ENCODE data around the gene BHLHE40.
"Not testable (repeated sequence)": the region's sequence is repeated elsewhere in the genome, so short reads cannot be mapped to it uniquely, and the experiment has no call there.

The BHLHE40 gene

DNA sequence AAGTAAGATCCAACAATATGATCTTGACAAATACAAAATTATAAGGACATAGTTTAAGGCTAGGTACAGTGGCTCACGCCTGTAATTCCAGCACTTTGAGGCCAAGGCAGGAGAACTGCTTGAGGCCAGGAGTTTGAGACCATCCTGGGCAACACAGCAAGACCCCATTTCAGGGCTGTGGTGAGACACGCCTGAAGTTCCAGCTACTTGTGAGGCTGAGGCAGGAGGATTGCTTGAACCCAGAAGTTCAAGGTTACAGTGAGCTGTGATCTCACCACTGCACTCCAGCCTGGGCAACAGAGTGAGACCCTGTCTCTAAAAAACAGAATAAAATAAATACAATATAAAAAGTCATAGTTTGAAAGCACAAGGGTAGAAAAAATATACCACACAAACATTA is 17.4 kb upstream of the BHLHE40 start:
- not testable (repeated sequence) for DNase-seq (ENCODE audit: low read depth in 2 of 2)

DNA sequence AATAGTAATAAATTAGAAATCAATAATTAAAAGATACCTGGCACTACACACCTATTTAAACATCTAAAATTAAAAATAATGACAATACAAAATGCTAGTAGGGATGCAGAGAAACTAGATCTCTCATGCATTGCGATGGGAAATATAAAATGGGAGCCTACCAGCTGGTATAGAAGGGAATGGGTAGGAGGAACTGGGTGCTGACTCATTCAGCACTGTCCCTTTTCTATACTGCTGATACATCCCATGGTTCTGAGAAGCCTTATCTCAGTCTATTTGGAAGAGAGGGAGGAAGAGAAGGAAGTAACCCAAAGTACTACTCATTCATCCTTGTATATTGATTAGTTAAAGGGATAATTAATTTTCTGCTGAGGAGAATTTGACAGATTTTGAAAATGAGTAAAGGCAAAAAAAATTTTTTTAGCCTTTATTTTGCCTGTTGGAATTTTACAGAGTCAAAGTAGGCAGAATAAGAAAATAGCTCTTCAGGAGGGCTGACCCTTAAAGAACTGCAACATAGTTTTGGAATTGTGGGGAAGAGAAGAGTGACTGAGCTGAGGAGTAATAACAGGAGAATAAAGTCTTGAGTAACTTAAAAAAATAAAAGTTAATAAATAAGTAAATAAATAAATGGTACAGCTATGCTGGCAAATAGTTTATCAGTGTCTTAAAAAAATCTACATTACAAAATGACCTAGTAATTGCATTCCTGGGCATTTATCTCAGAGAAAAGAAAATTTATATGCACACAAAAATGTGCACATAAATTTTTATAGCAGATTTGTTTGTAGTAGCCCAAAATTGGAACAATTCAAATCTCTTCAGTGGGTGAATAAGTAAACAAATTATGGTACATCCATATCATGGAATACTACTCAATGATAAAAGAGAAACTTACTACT is 15.3 kb upstream of the BHLHE40 start:
- no peak for DNase-seq (ENCODE audit: low read depth in 2 of 2)

DNA sequence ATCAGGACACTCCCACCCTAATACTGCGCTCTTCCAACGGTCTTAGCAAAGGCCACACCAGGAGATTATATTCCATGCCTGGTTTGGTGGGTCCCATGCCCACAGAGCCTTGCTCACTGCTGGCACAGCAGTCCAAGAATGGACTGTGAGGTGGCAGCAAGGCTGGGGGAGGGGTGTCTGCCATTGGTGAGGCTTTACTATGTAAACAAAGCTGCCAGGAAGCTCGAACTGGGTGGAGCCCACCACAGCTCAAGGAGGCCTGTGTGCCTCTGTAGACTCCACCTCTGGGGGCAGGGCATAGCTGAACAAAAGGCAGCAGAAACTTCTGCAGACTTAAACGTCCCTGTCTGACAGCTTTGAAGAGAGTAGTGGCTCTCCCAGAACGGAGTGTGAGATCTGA is 13.2 kb upstream of the BHLHE40 start:
- DNase-seq (ENCODE audit: low read depth in 2 of 2): not testable (repeated sequence)

DNA sequence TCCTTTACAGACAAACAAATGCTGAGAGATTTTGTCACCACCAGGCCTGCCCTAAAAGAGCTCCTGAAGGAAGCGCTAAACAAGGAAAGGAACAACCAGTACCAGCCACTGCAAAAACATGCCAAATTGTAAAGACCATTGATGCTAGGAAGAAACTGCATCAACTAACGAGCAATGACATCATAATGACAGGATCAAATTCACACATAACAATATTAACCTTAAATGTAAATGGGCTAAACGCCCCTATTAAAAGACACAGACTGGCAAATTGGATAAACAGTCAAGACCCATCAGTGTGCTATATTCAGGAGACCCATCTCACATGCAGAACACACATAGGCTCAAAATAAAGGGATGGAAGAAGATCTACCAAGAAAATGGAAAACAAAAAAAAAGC is 11.6 kb upstream of the BHLHE40 start:
- not testable (repeated sequence) for DNase-seq (ENCODE audit: low read depth in 2 of 2)

DNA sequence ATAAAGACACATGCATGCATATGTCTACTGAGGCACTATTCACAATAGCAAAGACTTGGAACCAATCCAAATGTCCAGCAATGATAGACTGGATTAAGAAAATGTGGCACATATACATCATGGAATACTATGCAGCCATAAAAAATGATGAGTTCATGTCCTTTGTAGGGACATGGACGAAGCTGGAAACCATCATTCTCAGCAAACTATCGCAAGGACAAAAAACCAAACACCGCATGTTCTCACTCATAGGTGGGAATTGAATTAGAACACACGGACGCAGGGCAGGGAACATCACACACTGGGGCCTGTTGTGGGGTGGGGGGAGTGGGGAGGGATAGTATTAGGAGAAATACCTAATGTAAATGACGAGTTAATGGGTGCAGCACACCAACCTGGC is 7.8 kb upstream of the BHLHE40 start:
- not testable (repeated sequence) for DNase-seq (ENCODE audit: low read depth in 2 of 2)

DNA sequence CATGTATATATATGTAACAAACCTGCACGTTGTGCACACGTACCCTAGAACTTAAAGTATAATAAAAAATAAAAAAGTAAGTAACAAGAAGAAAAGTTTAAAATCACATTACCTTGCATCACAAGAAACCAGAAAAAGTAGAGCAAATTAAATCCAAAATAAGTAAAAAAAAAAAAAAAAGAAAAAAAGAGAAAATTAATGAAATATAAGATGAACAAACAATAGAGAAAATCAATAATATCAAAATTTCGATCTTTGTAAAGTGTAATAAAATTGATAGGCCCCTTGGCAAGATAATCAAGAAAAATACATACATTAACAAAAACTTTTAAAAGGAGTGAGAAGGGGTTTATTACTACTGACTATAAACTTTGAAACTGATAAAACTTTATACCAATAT is 7.4 kb upstream of the BHLHE40 start:
- no peak for DNase-seq (ENCODE audit: low read depth in 2 of 2)

DNA sequence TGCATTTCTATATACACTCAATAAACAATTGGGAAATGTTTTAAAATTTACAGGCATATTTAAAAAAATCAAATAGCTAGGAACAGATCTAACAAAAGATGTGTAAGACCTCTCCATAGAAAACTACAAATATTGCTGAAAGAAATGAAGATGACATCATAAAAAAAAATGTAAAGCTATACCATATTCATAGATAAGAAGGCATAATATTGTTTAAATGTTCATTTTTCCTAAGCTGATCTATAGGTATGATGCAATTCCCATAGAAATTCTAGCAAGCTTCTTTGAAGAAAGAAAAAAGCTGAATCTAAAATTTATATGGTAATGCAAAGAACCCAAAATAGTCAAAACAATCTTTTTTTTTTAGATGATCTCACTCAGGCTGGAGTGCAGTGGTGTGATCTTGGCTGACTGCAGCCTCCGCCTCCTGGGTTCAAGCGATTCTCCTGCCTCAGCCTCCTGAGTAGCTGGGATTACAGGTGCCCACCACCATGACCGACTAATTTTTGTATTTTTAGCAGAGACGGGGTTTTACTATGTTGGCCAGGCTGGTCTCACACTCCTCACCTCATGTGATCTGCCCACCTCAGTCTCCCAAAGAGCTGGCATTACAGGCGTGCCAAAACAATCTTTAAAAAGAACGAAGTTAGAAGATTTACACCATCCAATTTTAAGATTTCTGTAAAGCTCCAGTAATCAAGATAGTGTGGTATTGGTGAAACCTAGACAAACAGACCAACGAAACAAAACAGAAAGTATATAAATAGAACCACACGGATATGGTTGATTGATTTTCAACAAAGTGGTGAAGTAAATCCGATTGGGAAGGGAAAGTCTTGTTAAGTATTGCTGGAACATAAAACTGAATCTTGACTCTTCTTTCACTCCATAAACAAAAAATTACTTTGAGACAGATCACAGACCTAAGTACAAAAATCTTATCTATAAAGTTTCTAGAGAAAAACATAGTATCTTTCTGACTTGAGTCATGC is 6.3 kb upstream of the BHLHE40 start:
- DNase-seq (ENCODE audit: low read depth in 2 of 2): no peak

DNA sequence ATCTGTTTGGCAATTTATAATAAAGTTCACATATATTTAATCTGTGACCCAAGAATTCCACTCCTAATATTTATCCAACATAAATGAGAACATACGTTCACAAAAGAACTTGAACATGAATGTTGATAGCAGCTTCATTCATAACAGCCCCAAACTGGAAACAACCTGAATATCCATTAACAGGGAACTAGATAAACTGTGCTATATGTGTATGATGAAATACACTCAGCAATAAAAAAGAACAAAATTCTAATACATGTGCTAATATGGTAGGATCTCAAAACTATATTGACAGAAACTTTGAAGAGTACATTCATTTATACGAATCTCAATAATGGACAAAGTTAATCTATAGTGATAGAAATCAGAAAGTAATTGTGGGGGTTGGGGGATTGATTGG is 5.1 kb upstream of the BHLHE40 start:
- no peak for DNase-seq (ENCODE audit: low read depth in 2 of 2)

DNA sequence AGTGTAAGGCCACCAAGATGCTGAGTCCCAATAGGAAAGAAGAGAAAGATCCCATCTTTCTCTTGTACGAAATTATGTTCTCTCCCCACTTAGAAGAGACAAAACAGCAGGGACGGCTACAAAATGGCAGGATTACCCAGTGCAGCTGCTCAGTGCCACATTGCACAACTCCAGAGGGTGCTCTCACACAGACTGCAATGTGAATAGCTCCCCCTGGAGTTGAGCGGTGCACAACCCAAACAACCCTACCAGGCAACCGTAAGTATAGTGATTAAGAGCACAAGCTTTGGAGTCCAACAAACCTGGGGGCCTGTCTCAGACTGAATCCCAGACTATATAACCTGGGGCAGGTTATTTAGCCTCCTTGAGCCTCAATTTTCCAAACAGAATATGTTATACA is 3.1 kb upstream of the BHLHE40 start:
- DNase-seq (ENCODE audit: low read depth in 2 of 2): peak in 1 of 2 donors; percentile 17

DNA sequence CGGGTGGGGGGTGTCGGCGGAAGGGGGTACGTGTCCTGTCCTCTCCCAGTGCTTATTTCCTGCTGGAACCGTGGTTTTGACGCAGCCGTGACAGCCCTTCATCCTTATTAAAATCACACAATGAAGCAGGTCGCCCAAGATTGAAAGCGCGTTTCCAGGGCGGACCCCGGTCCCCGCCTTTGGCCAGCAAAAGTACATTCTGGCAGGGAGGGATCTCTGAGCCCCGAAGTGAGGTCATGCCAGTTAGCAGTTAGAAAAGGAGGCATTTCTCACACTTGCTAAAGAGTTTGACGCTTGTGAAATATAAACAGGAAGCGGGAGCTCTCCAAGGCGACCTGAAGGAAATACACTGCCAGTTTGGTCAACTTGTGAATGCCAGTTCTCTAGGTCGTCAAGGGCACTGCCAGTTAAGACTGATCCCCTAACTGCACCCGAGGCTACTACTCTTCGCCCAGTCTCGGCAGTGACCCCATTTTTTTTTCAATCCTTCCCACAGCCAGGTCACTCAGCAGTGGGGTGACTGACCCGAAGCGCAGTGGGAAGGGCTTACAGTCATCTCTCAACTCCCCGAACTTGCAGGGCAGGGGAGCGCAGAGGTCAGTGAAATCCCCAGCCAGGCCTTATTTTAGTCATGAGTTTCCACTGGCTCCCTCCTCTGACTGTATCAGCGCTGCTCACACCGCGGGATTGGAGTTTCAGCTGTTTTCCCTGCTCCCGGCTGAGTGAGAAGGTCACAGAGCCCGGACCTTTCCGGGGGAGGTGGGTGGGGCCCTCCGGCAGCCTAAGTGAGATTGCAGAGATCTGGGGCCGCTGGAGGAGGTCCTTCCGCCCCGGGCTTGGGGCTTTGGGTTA is 2.0 kb upstream of the BHLHE40 start:
- peak in 1 of 2 donors; percentile 34 for DNase-seq (ENCODE audit: low read depth in 2 of 2)

DNA sequence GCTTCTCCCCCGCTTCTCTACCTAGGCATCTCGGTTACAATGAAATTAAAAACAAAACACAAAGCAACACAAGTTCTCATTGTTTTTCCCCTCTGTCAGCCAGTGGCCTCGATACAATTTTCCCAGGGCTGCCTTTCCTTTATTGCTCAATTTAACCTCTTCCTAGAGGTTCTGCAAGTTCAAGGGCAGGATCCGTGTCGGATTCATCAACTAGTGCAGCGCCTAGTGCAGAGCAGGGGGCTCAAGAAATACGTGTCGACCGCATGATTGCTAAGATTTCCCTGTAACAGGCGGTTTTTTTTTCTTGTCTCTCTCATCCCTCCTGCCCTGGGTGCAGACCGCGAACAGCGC is 1.4 kb upstream of the BHLHE40 start:
- DNase-seq (ENCODE audit: low read depth in 2 of 2): no peak

DNA sequence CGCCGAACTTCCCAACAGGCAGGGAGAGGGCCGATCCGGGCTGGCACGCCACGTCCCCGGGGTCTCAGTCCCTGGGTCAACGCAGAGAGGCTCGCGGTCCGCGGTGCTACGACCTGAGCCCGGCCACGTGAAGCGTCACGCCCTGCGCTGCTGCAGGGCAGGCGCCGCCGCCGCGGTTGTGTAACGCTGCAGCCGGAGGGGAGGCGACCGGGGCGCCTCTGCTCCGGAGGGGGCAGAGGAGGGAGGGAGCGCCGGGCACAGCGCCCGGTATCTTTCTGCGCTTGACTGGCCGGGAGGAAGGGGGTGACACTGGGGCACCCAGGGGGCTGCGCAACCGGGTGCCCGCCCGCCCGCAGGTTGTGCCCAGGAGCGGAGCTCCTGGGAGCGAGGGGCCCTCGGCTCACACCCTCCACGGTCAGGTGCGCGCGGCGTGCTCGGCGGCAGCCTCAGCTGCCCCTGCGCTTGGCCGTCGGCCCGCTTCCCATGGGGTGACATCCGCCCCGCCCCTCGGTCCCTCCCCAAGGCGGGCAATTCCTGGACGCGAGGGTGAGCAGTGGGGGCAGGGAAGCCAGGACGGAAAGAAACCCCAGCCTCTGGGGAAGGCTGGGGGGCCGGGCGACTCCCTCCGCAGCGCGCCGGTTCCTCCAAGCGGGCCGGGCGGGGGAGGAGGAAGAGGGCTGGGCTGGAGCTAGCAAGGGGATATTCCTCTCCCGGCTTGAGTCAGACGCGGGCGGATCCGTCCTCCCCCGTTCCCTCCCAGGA is 852 bp upstream of the BHLHE40 start:
- DNase-seq (ENCODE audit: low read depth in 2 of 2): peak in 1 of 2 donors; percentile 75

DNA sequence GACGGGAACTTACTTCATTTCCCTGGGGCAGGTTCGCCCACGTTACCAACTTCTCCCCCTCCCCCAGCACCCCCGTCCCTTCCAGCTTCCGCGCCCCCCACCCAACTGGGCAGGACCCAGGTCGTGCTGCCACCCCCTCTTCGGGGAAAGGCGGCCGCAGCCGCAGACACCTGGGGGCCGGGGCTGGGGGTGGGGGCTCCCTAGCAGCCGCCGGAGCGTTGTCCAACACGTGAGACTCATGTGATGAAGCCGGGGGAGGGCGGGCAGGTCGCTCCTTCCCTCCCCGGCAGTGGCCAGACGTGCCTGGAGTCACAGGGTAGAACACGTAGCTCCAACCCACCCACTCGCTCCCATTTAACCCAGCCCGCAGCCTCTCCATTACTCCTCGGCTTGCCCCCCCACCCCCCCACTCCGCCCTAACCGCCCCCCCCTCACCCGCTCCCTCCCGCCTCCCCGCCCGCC is 240 bp upstream of the BHLHE40 start:
- peak; percentile 75 to 81 for DNase-seq (ENCODE audit: low read depth in 2 of 2)

DNA sequence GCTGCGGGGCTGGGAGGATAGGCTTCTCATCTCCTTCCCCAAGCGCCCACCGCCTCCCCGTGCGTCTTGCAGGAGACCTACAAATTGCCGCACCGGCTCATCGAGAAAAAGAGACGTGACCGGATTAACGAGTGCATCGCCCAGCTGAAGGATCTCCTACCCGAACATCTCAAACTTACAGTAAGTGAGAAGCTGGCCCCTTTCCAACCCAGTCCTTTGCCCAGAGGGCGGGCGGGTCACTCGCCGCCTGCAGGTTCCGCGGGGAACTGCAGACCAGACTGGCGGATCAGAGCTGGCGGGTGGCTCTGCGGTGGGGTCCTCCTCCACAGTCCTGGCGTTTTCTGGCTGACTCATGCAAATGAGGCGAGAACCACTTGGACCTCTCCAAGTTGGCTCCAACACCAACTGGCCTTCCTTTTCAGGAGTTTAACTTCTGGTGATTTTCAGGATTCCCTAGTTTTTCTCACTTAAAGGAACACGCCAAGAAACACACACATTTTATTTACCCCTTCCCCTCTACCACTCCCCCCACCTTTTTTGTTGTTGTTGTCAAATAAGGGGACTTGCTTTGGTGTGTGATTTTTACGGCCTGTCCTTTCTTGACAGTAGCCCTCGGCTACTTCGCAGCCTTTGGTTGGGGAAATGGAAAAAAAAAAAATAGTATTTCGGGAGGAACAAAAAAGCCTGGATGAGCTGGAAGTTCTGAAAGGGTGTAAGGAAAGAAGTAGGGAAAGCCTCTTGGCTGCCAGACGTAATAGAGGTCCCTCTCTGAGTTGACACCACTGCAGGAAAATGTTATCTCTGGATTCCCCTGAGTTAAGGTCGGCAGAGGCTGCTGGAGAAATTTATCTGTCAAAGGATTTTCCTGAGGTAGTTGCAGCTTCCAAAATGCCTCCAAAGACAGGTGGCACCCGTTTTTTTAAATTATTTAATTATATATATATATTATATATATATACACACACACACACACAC is 1.3 kb downstream of the BHLHE40 start:
- peak; percentile 87 to 88 for DNase-seq (ENCODE audit: low read depth in 2 of 2)

DNA sequence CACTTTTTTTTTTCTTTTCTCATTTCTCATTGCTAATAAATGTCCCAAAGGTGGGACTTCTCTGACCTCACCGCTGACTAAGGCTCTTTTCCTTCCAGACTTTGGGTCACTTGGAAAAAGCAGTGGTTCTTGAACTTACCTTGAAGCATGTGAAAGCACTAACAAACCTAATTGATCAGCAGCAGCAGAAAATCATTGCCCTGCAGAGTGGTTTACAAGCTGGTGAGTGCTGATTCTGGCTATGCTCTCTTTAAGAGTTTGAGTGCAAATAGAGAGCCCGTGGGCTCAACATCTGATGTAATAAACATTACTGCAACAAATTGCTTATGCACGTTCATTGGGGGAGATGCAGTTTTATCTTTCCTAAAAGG is 2.0 kb downstream of the BHLHE40 start:
- DNase-seq (ENCODE audit: low read depth in 2 of 2): no peak

DNA sequence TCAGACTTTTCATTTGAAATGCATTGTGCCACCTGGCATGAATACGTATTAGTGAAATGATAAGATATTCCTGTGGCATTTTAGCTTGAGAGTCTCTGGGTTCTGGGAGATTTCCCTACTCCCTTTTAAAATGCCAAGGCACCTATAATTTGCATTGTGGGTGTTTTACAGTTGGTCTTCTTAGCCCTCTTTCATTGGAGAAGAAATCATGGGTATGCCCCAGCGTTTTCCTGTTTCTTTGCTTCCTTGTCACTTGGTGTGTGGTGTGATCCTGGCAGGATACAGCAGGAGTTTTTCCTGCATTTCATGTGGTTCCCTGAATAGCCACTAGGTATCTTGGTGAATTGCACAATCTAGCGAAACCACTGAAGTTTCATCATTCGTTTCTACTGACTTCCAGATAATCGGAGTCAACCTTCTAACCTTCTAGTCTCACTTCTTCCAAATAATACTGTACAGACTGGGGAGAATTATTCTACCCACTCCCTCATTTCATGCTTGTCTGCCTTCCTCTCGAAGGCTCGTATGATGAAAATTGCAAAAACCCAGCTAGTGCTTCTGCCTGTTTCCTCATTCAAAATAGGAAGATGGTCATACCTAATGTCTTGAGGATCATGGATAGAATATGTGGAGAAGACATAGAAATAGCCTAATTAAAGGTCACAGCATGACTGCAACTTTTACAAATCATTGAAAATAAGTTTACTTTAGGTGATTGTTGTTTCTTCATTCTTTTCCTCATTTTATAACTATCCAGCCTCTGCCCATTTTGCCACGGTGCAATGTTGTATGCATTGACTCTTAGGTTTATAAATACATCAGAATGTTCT is 2.6 kb downstream of the BHLHE40 start:
- no peak for DNase-seq (ENCODE audit: low read depth in 2 of 2)

DNA sequence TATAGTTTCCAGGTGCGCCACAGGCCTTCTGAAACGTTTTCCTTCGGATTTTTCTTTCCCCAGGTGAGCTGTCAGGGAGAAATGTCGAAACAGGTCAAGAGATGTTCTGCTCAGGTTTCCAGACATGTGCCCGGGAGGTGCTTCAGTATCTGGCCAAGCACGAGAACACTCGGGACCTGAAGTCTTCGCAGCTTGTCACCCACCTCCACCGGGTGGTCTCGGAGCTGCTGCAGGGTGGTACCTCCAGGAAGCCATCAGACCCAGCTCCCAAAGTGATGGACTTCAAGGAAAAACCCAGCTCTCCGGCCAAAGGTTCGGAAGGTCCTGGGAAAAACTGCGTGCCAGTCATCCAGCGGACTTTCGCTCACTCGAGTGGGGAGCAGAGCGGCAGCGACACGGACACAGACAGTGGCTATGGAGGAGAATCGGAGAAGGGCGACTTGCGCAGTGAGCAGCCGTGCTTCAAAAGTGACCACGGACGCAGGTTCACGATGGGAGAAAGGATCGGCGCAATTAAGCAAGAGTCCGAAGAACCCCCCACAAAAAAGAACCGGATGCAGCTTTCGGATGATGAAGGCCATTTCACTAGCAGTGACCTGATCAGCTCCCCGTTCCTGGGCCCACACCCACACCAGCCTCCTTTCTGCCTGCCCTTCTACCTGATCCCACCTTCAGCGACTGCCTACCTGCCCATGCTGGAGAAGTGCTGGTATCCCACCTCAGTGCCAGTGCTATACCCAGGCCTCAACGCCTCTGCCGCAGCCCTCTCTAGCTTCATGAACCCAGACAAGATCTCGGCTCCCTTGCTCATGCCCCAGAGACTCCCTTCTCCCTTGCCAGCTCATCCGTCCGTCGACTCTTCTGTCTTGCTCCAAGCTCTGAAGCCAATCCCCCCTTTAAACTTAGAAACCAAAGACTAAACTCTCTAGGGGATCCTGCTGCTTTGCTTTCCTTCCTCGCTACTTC is 3.8 kb downstream of the BHLHE40 start:
- DNase-seq (ENCODE audit: low read depth in 2 of 2): no peak
